OCI-LY3 (cell line): ENCODE measurements around the gene ALDH5A1.

ENCODE experiments used
- H2AFZ ChIP-seq: fragments of 200-600, 300-600 bp; shearing (Covaris generic); 2 replicates; pipeline ENCODE4 v1.6.0; 2014; ENCODE audit warnings: antibody characterized with exemption, low read depth, low read length
- H3K27ac ChIP-seq: fragments of 200-600, 300-600 bp; sonication (generic); 2 replicates; pipeline ENCODE4 v1.5.1; 2014; ENCODE audit warnings: mild to moderate bottlenecking, low read length, moderate library complexity, mixed read lengths
- H3K27me3 ChIP-seq: fragments of 200-600, 300-600 bp; sonication (generic); 2 replicates; pipeline ENCODE4 v1.6.1; 2014; ENCODE audit warnings: low read depth, low read length, mixed read lengths
- H3K36me3 ChIP-seq: fragments of 200-600, 300-600 bp; sonication (generic); replicated peaks from 2 replicates; pipeline ENCODE3; 2014; ENCODE audit warnings: low read depth, low read length, mixed read lengths
- H3K4me1 ChIP-seq: fragments of 300-600, 200-600 bp; sonication (generic); 2 replicates; pipeline ENCODE4 v1.6.1; 2014; ENCODE audit warnings: low read length, mixed read lengths
- H3K4me2 ChIP-seq: fragments of 200-600, 300-600 bp; sonication (generic); 2 replicates; pipeline ENCODE4 v1.6.1; 2014; ENCODE audit warnings: low read length, mixed read lengths
- H3K4me3 ChIP-seq: fragments of 300-600, 200-600 bp; sonication (generic); 2 replicates; pipeline ENCODE4 v1.5.1; 2014; ENCODE audit warnings: antibody characterized with exemption, mild to moderate bottlenecking, low read length, moderate library complexity
- H3K79me2 ChIP-seq: fragments of 300-600, 200-600 bp; shearing (Covaris generic); 2 replicates; pipeline ENCODE4 v1.6.1; 2014; ENCODE audit warnings: mild to moderate bottlenecking, low read length, mixed read lengths
- H3K9ac ChIP-seq: fragments of 300-600, 200-600 bp; shearing (Covaris generic); 2 replicates; pipeline ENCODE4 v1.6.0; 2014; ENCODE audit warnings: mild to moderate bottlenecking, low read length, moderate library complexity
- H3K9me3 ChIP-seq: fragments of 200-600, 300-600 bp; shearing (Covaris generic); 2 replicates; pipeline ENCODE4 v1.6.1; 2014; ENCODE audit warnings: low read length, mixed read lengths; ENCODE audit not compliant: insufficient read depth
- H4K20me1 ChIP-seq: fragments of 200-600, 300-600 bp; sonication (generic); 2 replicates; pipeline ENCODE4 v1.6.1; 2016; ENCODE audit warnings: low read length, mixed read lengths; ENCODE audit not compliant: insufficient read depth
- EZH2phosphoT487 ChIP-seq: fragments of 200-600 bp; shearing (Covaris generic); IDR thresholded peaks from 2 replicates; pipeline ENCODE4 v1.6.1; 2018; ENCODE audit warnings: antibody characterized with exemption, mixed run types, low read depth
- TF ChIP-seq, protein P1 (sequence below): fragments of 200-600, 300-600 bp; sonication (generic); IDR thresholded peaks from 2 replicates; pipeline ENCODE4 v1.5.1; 2014; ENCODE audit warnings: antibody characterized with exemption, low read length, low read depth

The ALDH5A1 gene

DNA sequence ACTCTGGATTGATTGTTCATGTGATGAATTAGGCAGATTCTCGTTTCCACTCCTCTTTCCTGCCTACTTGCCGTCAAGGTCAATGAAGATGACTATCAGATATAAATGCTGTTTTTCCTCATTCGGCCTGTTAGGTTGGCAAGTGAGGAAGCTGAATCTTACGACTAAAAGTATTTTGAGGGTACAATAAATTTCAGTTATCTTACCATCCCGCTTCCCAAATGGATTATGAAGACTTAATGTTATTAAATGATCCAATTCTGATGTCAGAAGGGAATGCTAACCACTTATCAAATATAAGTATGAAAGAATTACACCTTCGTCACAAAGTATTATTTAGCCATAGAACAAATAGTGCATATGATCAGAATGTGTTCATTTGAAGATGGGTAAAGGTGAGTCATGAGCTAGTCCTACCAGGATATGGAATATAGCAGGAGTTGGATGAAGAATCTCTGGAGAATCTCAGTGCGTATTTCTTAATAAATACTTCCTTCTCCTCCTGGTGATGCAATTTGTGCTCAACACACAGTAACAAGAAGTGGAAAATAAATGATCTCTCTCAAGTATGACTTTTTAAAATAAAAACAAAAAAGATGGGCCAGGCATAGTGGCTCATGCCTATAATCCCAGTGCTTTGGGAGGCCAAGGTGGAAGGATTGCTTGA is 10.0 kb upstream of the ALDH5A1 start:
- no peak overlapping the region for H3K4me2 ChIP-seq
- H3K36me3 ChIP-seq, result no peaks in the 10 kb centered on the region
- H3K27ac ChIP-seq, result no peak overlapping the region
- H3K79me2 ChIP-seq, result no peaks in the 10 kb centered on the region
- no peaks in the 10 kb centered on the region for H4K20me1 ChIP-seq
- H3K27me3 ChIP-seq, result no peaks in the 10 kb centered on the region
- H3K4me1 ChIP-seq, result no peaks in the 10 kb centered on the region
- no peak for TF ChIP-seq EZH2phosphoT487
- TF ChIP-seq, protein P1, sequence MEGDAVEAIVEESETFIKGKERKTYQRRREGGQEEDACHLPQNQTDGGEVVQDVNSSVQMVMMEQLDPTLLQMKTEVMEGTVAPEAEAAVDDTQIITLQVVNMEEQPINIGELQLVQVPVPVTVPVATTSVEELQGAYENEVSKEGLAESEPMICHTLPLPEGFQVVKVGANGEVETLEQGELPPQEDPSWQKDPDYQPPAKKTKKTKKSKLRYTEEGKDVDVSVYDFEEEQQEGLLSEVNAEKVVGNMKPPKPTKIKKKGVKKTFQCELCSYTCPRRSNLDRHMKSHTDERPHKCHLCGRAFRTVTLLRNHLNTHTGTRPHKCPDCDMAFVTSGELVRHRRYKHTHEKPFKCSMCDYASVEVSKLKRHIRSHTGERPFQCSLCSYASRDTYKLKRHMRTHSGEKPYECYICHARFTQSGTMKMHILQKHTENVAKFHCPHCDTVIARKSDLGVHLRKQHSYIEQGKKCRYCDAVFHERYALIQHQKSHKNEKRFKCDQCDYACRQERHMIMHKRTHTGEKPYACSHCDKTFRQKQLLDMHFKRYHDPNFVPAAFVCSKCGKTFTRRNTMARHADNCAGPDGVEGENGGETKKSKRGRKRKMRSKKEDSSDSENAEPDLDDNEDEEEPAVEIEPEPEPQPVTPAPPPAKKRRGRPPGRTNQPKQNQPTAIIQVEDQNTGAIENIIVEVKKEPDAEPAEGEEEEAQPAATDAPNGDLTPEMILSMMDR, result no peak
- H2AFZ ChIP-seq, result no peak overlapping the region
- H3K4me3 ChIP-seq, result no peak overlapping the region
- H3K9ac ChIP-seq, result no peak overlapping the region
- H3K9me3 ChIP-seq, result no peaks in the 10 kb centered on the region

DNA sequence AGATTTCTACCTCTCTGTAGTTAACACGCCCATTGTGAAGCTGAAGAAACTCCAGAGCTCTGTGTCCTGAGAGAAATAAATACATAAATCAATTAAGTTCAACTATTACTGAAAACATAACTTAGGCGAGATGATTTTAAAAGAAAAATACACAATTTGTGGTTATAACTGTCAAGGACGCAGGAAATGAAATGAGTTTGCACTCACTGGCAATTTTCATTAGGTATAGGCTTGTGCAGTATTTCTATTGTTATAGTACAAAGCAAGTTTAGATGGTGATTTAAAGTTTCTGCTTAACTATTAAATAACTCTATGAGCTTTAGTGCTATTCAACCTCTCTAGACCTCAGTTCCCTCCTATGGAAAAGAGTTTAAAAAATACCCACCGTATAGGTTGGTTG is 8.7 kb upstream of the ALDH5A1 start:
- Histone ChIP-seq H3K4me3 (no peak overlapping the region), H3K79me2 (no peaks in the 10 kb centered on the region), H3K27ac (no peak overlapping the region), H3K4me2 (no peak overlapping the region), H4K20me1 (no peaks in the 10 kb centered on the region), H3K4me1 (no peaks in the 10 kb centered on the region), H3K9me3 (no peaks in the 10 kb centered on the region), H3K27me3 (no peaks in the 10 kb centered on the region), H3K9ac (no peak overlapping the region), H2AFZ (no peak overlapping the region), H3K36me3 (no peaks in the 10 kb centered on the region)
- TF ChIP-seq, protein P1, result no peak
- TF ChIP-seq EZH2phosphoT487, result no peak

DNA sequence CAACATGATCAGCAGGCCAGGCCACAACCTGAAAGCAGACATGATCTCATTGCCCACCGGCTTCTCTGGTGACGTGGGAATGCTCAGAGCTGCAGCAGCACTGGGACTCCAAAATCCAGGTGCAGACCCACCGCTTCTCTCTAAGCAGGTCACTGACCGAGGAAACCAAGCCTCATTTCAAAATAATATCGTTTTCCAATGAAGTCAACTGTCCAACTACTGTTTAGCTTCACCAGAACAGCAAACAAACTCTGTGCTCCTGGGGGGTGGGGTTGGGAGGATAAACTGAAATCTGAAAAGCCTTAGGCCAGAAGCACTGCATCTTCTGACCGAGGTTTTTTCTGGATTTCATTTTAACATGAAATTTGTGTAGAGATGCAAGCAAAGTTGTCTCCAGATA is 5.3 kb upstream of the ALDH5A1 start, which contains the start of gene GPLD1:
TSS of gene GPLD1 (minus strand) at position 109 of the 400 bp plus-strand sequence. CDS start at position 42, 67 bp downstream.
- TF ChIP-seq, protein P1, result no peak
- TF ChIP-seq EZH2phosphoT487, result no peak
- H3K36me3 ChIP-seq, result no peaks in the 10 kb centered on the region
- no peaks in the 10 kb centered on the region for H3K27me3 ChIP-seq
- no peak within 1 kb of the TSS for H3K9ac ChIP-seq
- H3K79me2 ChIP-seq, result no peaks in the 10 kb centered on the region
- H3K4me2 ChIP-seq, result no peak within 1 kb of the TSS
- H2AFZ ChIP-seq, result no peak within 1 kb of the TSS
- no peaks in the 10 kb centered on the region for H4K20me1 ChIP-seq
- H3K4me3 ChIP-seq, result no peak within 1 kb of the TSS
- no peak within 1 kb of the TSS for H3K27ac ChIP-seq
- peaks cover 7% of the 10 kb centered on the region for H3K4me1 ChIP-seq
- H3K9me3 ChIP-seq, result no peaks in the 10 kb centered on the region

DNA sequence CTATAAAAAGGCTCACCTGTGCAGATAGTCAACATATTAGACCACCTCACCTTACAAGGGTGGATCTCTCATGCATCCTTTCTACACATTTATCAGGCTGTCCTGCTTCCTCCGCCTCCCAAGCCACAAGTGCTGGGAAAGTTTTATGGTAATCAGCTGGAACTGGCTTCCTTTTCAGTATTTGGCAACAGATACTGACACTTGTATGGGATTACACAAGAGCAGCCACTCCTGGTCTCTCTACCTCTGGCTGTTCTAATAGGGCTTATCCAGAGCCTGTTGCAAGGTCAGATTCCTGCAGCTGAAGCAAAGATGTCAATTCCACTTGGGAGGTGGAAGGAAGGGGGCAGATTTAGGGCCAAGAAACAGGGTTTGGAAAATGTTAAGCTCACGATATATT is 4.9 kb upstream of the ALDH5A1 start:
- H3K4me3 ChIP-seq, result no peak overlapping the region
- H3K4me1 ChIP-seq, result peaks cover 7% of the 10 kb centered on the region
- no peak overlapping the region for H2AFZ ChIP-seq
- H3K4me2 ChIP-seq, result no peak overlapping the region
- TF ChIP-seq, protein P1, result no peak
- TF ChIP-seq EZH2phosphoT487, result no peak
- no peak overlapping the region for H3K27ac ChIP-seq
- H4K20me1 ChIP-seq, result no peaks in the 10 kb centered on the region
- no peaks in the 10 kb centered on the region for H3K27me3 ChIP-seq
- H3K36me3 ChIP-seq, result no peaks in the 10 kb centered on the region
- no peaks in the 10 kb centered on the region for H3K9me3 ChIP-seq
- no peaks in the 10 kb centered on the region for H3K79me2 ChIP-seq
- H3K9ac ChIP-seq, result no peak overlapping the region
